GM12874 (cell line): ENCODE data around the gene TUBGCP3.

Experiments used
- CTCF ChIP-seq: IDR thresholded peaks from 2 replicates; pipeline ENCODE4 v1.5.1; 2011; ENCODE audit warnings: low read depth, mild to moderate bottlenecking, control low read depth, low read length, moderate library complexity; ENCODE audit not compliant: insufficient read depth

The TUBGCP3 gene

GRCh38 chr13:112489199-112489598, 98.8 kb downstream of the TUBGCP3 start:
- TF ChIP-seq CTCF = no peak

- no peak for TF ChIP-seq CTCF
Observed at GRCh38 chr13:112487127-112487517, 100.8 kb downstream of the TUBGCP3 start.

GRCh38 chr13:112486386-112487126, 101.4 kb downstream of the TUBGCP3 start:
- no peak for TF ChIP-seq CTCF

GRCh38 chr13:112483299-112483698, 104.7 kb downstream of the TUBGCP3 start:
- TF ChIP-seq CTCF = no peak

GRCh38 chr13:112481458-112481857, 106.5 kb downstream of the TUBGCP3 start:
- no peak for TF ChIP-seq CTCF

- TF ChIP-seq CTCF = no peak
Observed at GRCh38 chr13:112479389-112479788, 108.6 kb downstream of the TUBGCP3 start.

GRCh38 chr13:112477070-112477619, 110.8 kb downstream of the TUBGCP3 start:
- no peak for TF ChIP-seq CTCF
